SK-N-SH (cell line): ENCODE data around the gene BIRC6.

Source experiments
- CTCF ChIP-seq: fragments of 200-600 bp; sonication (generic); IDR thresholded peaks from 2 replicates; pipeline ENCODE4 v1.6.1; 2017; ENCODE audit warnings: antibody characterized with exemption, mild to moderate bottlenecking, moderate library complexity
- EP300 ChIP-seq, 2 experiments: IDR thresholded peaks; 2 replicates each; pipeline versions ENCODE4 v1.4.0 to v1.6.1; 2012; ENCODE audit warnings: borderline replicate concordance in 1 of 2, low read depth in 1 of 2, low read length in 1 of 2
- FOXM1 ChIP-seq: IDR thresholded peaks from 2 replicates; pipeline ENCODE4 v1.4.0; 2012; ENCODE audit warnings: low read depth, mild to moderate bottlenecking
- POLR2AphosphoS5 ChIP-seq: IDR thresholded peaks from 2 replicates; pipeline ENCODE4 v1.6.1; 2012; ENCODE audit warnings: low read depth, low read length

- TF ChIP-seq CTCF (no peak), FOXM1 (no peak), POLR2AphosphoS5 (no peak), EP300 (IDR thresholded peaks at IDR 0.05; ENCODE audit: borderline replicate concordance in 1 of 2, low read depth in 1 of 2, low read length in 1 of 2) (no peak)
These were observed 139.8 kb downstream of the BIRC6 start for GRCh38 chr2:32496662-32497061.
